GM12865 (cell line): ENCODE measurements around the gene TMEM164.
A peak's percentile ranks its signal among the peaks of the same experiment; 100 is the strongest.

Experiments used
- DNase-seq: peaks from one replicate; pipeline ENCODE4 v3.0.0; 2010; ENCODE audit warnings: low read depth
- H3K4me3 ChIP-seq: 2 replicates; pipeline ENCODE4 v1.5.1; 2011; ENCODE audit warnings: mild to moderate bottlenecking, low read depth, low read length, control low read depth
- CTCF ChIP-seq: IDR thresholded peaks from 2 replicates; pipeline ENCODE4 v1.5.1; 2011; ENCODE audit warnings: low read length, control low read depth, low read depth, inconsistent platforms; ENCODE audit not compliant: insufficient read depth; ENCODE audit errors: missing control alignments

TMEM164 gene

GRCh38 chrX:110159865-110160264 is 157.0 kb downstream of the TMEM164 start:
- no peak for TF ChIP-seq CTCF
- DNase-seq, result no peak
- no peak overlapping the region for H3K4me3 ChIP-seq

- DNase-seq, result no peak
- no peak for TF ChIP-seq CTCF
- H3K4me3 ChIP-seq, result no peak overlapping the region
Measured at GRCh38 chrX:110161361-110161686, 158.4 kb downstream of the TMEM164 start.

DNA sequence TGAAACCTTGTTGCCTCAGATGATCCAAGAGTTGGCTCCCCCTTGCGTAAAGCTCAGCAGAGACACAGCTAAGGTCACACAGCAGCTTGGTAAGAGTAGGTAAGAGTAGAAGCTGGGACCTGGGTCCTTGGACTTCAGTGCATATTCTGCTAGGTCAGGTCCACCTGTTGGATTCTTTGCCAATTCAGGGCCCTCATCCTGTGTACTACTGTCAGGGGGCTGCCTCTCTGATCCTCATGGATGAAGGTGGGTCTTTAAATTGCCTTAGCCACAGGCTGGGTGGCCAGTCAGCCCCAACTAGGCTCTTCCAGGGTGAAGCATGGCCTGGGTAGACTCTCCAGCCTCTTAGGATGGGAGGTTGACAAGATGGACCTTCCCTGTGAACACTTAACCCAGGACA is 159.2 kb downstream of the TMEM164 start:
- no peak for TF ChIP-seq CTCF
- no peak overlapping the region for H3K4me3 ChIP-seq
- no peak for DNase-seq

- no peak for TF ChIP-seq CTCF
- no peak overlapping the region for H3K4me3 ChIP-seq
Measured at GRCh38 chrX:110162867-110163266, 160.0 kb downstream of the TMEM164 start.

GRCh38 chrX:110163488-110163887 is 160.6 kb downstream of the TMEM164 start:
- no peak for TF ChIP-seq CTCF
- no peak overlapping the region for H3K4me3 ChIP-seq
- DNase-seq, result no peak

More at GRCh38 chrX:110162867-110163266, 160.0 kb downstream of the TMEM164 start:
- no peak for DNase-seq

DNA sequence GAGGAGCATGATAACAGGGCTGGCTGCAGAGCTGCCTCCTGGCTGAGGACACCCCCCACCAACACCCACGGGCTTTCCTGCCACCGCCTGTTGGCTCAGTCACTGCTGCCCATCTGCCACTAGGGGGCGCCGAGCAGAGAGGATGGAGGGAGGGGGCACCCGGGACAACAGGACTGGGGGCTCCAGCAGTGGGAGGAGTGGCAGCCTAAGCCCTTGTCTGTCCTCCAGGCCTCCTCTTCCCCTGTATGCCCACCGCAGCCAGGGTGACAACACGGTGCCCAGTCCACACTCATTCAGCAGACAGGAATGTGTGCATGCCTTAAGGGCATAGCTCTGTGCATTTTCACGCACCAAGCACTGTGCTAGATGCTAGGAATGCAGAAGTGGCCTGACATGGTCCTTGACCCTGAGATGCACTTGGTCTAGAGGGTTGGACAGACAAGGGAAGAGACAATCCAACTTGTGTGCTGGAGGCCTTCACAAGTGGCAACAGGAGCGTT is 165.1 kb downstream of the TMEM164 start:
- DNase-seq, result peak; percentile 36
- peak; percentile 60 for TF ChIP-seq CTCF
- no peak overlapping the region for H3K4me3 ChIP-seq

- no peak overlapping the region for H3K4me3 ChIP-seq
- no peak for DNase-seq
- TF ChIP-seq CTCF, result no peak
Measured at GRCh38 chrX:110168585-110168984, 165.7 kb downstream of the TMEM164 start.
